ENCODE measurements around the gene GLYR1. TPM values are rescaled to one million over a fixed set of nuclear protein-coding genes. Genes with fewer than 3 reads are reported as not detected.
A peak's percentile ranks its signal among the peaks of the same experiment; 100 is the strongest.

Gene GLYR1
- total and polyA plus RNA-seq, 2 experiments from 2014 or later = 46.5 to 56.9 TPM

DNA sequence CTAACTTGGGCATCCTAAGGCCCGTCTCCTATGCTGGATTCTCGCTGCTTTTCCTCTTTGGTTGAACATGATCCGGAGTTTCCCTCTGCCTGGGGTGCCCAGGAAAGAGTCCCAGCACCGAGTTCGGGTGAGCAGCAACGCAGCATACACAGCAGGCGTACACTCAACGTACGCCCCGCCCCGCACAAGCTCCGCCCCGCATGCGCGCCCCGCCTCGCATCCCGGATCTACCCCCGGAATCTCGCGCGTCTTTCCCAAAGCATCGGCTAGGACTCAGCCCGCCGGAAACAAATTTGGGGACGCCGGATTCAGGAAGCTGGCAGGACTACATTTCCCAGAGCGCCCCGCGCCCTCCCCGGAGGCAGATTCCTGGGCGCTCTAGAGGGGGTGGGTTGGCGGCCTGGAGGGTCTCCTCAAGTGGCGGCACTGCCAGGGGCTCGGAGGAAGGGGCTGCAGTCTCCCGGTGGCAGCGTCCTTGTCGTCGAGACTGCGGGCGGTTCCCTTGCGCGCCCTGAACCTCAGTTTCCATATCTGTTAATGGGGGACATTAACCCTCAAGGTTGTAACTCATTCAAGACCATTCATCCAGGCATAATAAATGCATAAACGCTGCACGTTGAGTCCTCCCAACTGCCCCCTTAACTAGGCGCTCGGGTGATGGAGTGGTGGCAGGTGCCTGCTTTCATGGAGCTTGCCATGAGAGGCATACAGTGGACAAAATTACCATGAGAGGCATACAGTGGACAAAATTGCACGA is 78.4 kb downstream of the GLYR1 start:
- Histone ChIP-seq H3K4me3 (peak overlapping the region; percentile 66), H3K4me1 (ENCODE audit: insufficient read depth) (no peaks in the 10 kb centered on the region), H3K27me3 (no peaks in the 10 kb centered on the region), H3K4me2 (peak overlapping the region; percentile 83), H4K20me1 (ENCODE audit: insufficient read depth, poor library complexity, severe bottlenecking) (no peaks in the 10 kb centered on the region), H3K9me2 (replicated peaks; ENCODE audit: insufficient read depth) (no peaks in the 10 kb centered on the region), H3K9me3 (ENCODE audit: low read depth) (no peaks in the 10 kb centered on the region), H3K79me2 (peaks cover 28% of the 10 kb centered on the region), H2AFZ (peak overlapping the region; percentile 82), H3K27ac (peak overlapping the region; percentile 84), H3K36me3 (replicated peaks; ENCODE audit: insufficient read depth, low read depth) (no peaks in the 10 kb centered on the region)
- TF ChIP-seq, protein P1, sequence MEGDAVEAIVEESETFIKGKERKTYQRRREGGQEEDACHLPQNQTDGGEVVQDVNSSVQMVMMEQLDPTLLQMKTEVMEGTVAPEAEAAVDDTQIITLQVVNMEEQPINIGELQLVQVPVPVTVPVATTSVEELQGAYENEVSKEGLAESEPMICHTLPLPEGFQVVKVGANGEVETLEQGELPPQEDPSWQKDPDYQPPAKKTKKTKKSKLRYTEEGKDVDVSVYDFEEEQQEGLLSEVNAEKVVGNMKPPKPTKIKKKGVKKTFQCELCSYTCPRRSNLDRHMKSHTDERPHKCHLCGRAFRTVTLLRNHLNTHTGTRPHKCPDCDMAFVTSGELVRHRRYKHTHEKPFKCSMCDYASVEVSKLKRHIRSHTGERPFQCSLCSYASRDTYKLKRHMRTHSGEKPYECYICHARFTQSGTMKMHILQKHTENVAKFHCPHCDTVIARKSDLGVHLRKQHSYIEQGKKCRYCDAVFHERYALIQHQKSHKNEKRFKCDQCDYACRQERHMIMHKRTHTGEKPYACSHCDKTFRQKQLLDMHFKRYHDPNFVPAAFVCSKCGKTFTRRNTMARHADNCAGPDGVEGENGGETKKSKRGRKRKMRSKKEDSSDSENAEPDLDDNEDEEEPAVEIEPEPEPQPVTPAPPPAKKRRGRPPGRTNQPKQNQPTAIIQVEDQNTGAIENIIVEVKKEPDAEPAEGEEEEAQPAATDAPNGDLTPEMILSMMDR (IDR thresholded peaks at IDR 0.05; ENCODE audit: poor library complexity) = no peak
- no peak for TF ChIP-seq EZH2 (IDR thresholded peaks at IDR 0.05; ENCODE audit: borderline replicate concordance)
- TF ChIP-seq EZH2phosphoT487 (IDR thresholded peaks at IDR 0.05; ENCODE audit: low read depth, severe bottlenecking, unreplicated experiment) = no peak
- WGBS (ENCODE audit: low lambda C conversion rate, missing lambda C conversion rate) = 6% methylated on average over 48 of the region's 48 CpGs
- DNase-seq (ENCODE audit: low spot score) = peak; percentile 97

DNA sequence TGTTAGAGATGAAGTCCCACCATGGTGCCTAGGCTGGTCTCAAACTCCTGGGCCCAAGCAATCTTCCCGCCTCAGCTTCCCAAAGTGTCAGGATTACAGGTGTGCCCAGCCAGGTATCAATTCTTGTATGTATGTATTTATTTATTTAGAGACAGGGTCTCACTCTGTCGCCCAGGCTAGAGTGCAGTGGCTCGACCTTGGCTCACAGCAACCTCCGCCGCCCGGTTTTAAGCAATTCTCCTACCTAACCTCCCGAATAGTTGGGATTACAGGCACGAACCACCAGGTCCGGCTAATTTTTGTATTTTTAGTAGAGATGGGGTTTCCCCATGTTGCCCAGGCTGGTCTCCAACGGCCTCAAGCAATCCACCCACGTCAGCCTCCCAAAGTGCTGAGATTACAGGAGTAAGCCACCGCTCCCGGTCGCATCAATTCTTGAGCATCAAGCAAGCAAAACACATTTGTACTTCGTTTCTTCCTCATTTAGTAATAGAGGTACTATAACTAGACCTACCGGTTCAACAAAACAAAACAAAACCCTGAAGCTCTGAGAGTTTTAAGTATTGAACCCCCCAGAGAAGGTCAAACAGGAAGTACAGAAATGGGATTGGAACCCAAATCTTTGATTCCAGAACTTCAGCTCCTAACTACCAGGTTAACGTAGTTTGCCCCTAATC is 79.1 kb downstream of the GLYR1 start:
- Histone ChIP-seq H3K4me2 (peak overlapping the region; percentile 83), H3K9me2 (replicated peaks; ENCODE audit: insufficient read depth) (no peaks in the 10 kb centered on the region), H3K4me1 (ENCODE audit: insufficient read depth) (no peaks in the 10 kb centered on the region), H2AFZ (peak overlapping the region; percentile 82), H3K79me2 (peaks cover 31% of the 10 kb centered on the region), H4K20me1 (ENCODE audit: insufficient read depth, poor library complexity, severe bottlenecking) (no peaks in the 10 kb centered on the region), H3K27ac (peak overlapping the region; percentile 84), H3K9me3 (ENCODE audit: low read depth) (no peaks in the 10 kb centered on the region), H3K27me3 (no peaks in the 10 kb centered on the region), H3K4me3 (no peak overlapping the region), H3K36me3 (replicated peaks; ENCODE audit: insufficient read depth, low read depth) (no peaks in the 10 kb centered on the region)
- 80% methylated on average over 17 of the region's 17 CpGs for WGBS (ENCODE audit: low lambda C conversion rate, missing lambda C conversion rate)
- TF ChIP-seq EZH2phosphoT487 (IDR thresholded peaks at IDR 0.05; ENCODE audit: low read depth, severe bottlenecking, unreplicated experiment) = no peak
- TF ChIP-seq, protein P1 (IDR thresholded peaks at IDR 0.05; ENCODE audit: poor library complexity) = no peak
- no peak for TF ChIP-seq EZH2 (IDR thresholded peaks at IDR 0.05; ENCODE audit: borderline replicate concordance)
- no peak for DNase-seq (ENCODE audit: low spot score)

DNA sequence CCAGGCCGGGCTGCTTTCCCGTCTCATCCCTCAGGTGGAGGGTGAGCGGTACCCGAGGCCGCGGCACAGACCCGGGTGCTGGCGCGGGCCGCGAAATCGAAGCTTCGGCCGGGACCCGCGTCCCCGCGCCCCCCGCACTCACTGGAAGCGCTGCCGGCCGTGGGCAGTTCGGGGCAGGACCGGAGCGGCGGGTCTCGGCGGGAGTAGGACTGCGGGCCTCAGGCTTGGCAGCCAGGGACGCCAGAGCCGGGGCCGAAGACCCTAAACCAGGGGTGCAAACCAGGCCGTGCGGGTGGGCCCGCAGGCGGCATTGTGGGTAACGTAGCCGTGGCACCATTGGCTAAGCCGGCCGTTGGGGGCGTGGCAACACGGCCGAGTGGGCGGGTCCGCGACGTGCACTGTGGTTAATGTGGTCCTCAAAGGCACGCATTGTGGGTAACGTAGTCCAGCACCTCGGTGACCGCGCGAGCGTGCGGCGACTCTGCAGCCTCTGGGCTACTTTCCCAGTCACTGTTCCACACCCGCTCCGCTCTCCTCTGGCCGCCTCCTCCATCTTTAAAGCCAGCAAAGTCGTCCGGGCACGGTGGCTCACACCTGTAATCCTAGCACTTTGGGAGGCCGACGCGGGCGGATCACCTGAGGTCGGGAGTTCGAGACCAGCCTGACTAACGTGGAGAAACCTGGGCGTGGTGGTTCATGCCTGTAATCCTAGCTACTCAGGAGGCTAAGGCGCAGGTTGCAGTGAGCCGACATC is 80.0 kb downstream of the GLYR1 start, which contains the start of gene ZNF500:
ZNF500 (minus strand) TSS at position 288 of the 754 bp plus-strand sequence. CDS start 1,184 bp downstream, outside the sequence.
- H3K9me2 ChIP-seq (replicated peaks; ENCODE audit: insufficient read depth) = no peaks in the 10 kb centered on the region
- peak; percentile 98 for DNase-seq (ENCODE audit: low spot score)
- peak within 1 kb of the TSS; percentile 89 for H3K4me2 ChIP-seq
- peak within 1 kb of the TSS; percentile 89 for H2AFZ ChIP-seq
- no peaks in the 10 kb centered on the region for H3K36me3 ChIP-seq (replicated peaks; ENCODE audit: insufficient read depth, low read depth)
- TF ChIP-seq, protein P1 (IDR thresholded peaks at IDR 0.05; ENCODE audit: poor library complexity) = no peak
- TF ChIP-seq EZH2phosphoT487 (IDR thresholded peaks at IDR 0.05; ENCODE audit: low read depth, severe bottlenecking, unreplicated experiment) (no peak), EZH2 (IDR thresholded peaks at IDR 0.05; ENCODE audit: borderline replicate concordance) (no peak)
- no peaks in the 10 kb centered on the region for H3K9me3 ChIP-seq (ENCODE audit: low read depth)
- 8% methylated on average over 68 of the region's 72 CpGs for WGBS (ENCODE audit: low lambda C conversion rate, missing lambda C conversion rate)
- H3K4me3 ChIP-seq = peak within 1 kb of the TSS; percentile 92
- no peaks in the 10 kb centered on the region for H4K20me1 ChIP-seq (ENCODE audit: insufficient read depth, poor library complexity, severe bottlenecking)
- H3K79me2 ChIP-seq = peaks cover 31% of the 10 kb centered on the region
- no peaks in the 10 kb centered on the region for H3K27me3 ChIP-seq
- H3K27ac ChIP-seq = peak within 1 kb of the TSS; percentile 84
- no peaks in the 10 kb centered on the region for H3K4me1 ChIP-seq (ENCODE audit: insufficient read depth)
